Neural cell (in vitro differentiated cells): ENCODE results near the gene LPP.

Experiments used
- CTCF ChIP-seq: fragments of 450-650 bp; IDR thresholded peaks from 2 replicates; pipeline ENCODE4 v1.5.1; 2014; ENCODE audit warnings: antibody characterized with exemption, mild to moderate bottlenecking, moderate library complexity; ENCODE audit not compliant: poor library complexity, severe bottlenecking
- EP300 ChIP-seq: fragments of 450-650 bp; conservative IDR thresholded peaks from 2 replicates; pipeline ENCODE4 v1.6.1; 2014; ENCODE audit warnings: antibody characterized with exemption, mild to moderate bottlenecking, moderate library complexity; ENCODE audit not compliant: poor library complexity, severe bottlenecking
- EZH2 ChIP-seq: fragments of 200-600, 300-800 bp; shearing (Covaris generic), sonication (generic); IDR thresholded peaks from 2 replicates; pipeline ENCODE4 v1.6.1; 2014; ENCODE audit warnings: antibody characterized with exemption, low read length, borderline replicate concordance, mild to moderate bottlenecking; ENCODE audit not compliant: insufficient read depth, poor library complexity, severe bottlenecking
- MXI1 ChIP-seq: fragments of 450-650 bp; conservative IDR thresholded peaks from 2 replicates; pipeline ENCODE4 v1.6.1; 2014; ENCODE audit warnings: antibody characterized with exemption, mild to moderate bottlenecking; ENCODE audit not compliant: poor library complexity, severe bottlenecking
- POLR2AphosphoS5 ChIP-seq: IDR thresholded peaks from 2 replicates; pipeline ENCODE4 v1.6.1; 2012
- RAD21 ChIP-seq: fragments of 450-650 bp; conservative IDR thresholded peaks from 2 replicates; pipeline ENCODE4 v1.6.1; 2014; ENCODE audit warnings: antibody characterized with exemption, mild to moderate bottlenecking, moderate library complexity
- REST ChIP-seq: IDR thresholded peaks from 2 replicates; pipeline ENCODE4 v1.6.1; 2012; ENCODE audit warnings: borderline replicate concordance
- SMC3 ChIP-seq: fragments of 450-650 bp; conservative IDR thresholded peaks from 2 replicates; pipeline ENCODE4 v1.6.1; 2014; ENCODE audit warnings: antibody characterized with exemption, mild to moderate bottlenecking, moderate library complexity; ENCODE audit not compliant: poor library complexity
- TAF1 ChIP-seq: IDR thresholded peaks from 2 replicates; pipeline ENCODE4 v1.6.1; 2012; ENCODE audit warnings: low read depth

- TF ChIP-seq CTCF (no peak), EP300 (no peak), MXI1 (no peak), EZH2 (no peak), SMC3 (no peak), RAD21 (no peak), REST (no peak), TAF1 (no peak), POLR2AphosphoS5 (no peak)
Observed at GRCh38 chr3:188176476-188176875, 22.5 kb downstream of the LPP start.
